ENCODE measurements around the gene RASL12.

The RASL12 gene

DNA sequence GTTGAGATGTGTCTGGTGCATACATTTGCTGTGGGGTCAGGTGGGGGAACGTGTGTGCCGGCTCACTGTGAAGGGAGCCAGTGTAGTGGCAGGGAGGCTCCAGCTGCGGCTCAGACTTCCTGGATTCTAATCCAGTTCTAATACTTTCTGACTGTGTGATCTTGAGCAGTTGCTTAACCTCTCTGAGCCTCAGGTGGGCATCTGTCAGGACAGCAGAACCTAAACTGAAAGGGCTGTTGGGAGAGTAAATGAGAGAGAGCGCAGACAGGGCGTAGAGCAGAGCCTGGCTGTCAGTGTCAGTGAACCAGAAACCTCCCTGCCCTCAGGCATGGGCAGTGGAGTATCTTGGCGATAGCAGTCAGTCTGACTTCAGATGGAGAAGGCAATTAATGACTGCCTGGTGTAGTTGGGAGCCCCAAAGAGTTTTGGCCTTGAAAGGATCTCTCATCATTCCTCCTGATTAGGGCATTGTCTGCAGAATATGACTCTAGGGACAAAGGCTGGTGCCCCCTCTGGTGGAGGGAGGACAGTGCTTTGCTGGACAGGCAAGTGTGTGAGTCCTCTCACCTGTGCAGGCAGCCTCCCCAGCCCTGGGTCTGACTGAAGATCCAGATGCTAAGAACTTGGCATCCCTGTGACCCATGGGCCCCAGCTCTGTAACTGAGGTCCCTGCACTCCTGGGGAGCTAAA lies 18.3 kb upstream of the RASL12 start:
- TF ChIP-seq, protein P1, sequence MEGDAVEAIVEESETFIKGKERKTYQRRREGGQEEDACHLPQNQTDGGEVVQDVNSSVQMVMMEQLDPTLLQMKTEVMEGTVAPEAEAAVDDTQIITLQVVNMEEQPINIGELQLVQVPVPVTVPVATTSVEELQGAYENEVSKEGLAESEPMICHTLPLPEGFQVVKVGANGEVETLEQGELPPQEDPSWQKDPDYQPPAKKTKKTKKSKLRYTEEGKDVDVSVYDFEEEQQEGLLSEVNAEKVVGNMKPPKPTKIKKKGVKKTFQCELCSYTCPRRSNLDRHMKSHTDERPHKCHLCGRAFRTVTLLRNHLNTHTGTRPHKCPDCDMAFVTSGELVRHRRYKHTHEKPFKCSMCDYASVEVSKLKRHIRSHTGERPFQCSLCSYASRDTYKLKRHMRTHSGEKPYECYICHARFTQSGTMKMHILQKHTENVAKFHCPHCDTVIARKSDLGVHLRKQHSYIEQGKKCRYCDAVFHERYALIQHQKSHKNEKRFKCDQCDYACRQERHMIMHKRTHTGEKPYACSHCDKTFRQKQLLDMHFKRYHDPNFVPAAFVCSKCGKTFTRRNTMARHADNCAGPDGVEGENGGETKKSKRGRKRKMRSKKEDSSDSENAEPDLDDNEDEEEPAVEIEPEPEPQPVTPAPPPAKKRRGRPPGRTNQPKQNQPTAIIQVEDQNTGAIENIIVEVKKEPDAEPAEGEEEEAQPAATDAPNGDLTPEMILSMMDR (IDR thresholded peaks at IDR 0.05; ENCODE audit: low read depth, low read length, missing control alignments) = peak; percentile 59
- no peak for DNase-seq (ENCODE audit: low read depth)
- H3K4me3 ChIP-seq (ENCODE audit: low read depth, low read length) = no peak overlapping the region

DNA sequence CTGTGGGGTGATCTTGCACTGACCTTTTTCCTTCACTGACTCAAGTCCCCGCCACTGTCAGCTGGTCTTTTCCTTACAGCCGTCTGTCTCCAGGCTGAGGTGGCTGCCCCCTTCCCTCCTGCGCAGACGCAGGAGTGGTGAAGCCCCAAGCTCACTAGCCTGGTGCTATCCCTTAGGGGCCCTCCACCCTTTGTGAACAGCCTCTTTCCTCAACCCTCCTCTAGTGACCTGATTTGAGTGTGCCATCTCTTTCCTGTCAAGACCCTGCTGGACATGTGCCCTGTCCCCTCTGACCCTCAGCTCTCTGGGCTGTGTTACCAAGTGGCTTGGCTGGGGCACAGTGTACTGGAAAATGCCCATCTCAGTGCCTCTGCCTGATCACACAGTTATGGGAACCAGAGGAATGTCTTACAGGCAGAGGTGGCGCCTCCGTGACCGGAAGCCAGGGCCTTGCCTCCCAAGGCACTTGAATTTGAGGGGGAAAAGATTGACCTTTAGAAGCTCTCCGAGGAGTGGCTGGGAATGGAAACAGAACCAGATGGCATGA lies 17.5 kb upstream of the RASL12 start:
- DNase-seq (ENCODE audit: low read depth) = no peak
- TF ChIP-seq, protein P1 (IDR thresholded peaks at IDR 0.05; ENCODE audit: low read depth, low read length, missing control alignments) = no peak
- no peak overlapping the region for H3K4me3 ChIP-seq (ENCODE audit: low read depth, low read length)

DNA sequence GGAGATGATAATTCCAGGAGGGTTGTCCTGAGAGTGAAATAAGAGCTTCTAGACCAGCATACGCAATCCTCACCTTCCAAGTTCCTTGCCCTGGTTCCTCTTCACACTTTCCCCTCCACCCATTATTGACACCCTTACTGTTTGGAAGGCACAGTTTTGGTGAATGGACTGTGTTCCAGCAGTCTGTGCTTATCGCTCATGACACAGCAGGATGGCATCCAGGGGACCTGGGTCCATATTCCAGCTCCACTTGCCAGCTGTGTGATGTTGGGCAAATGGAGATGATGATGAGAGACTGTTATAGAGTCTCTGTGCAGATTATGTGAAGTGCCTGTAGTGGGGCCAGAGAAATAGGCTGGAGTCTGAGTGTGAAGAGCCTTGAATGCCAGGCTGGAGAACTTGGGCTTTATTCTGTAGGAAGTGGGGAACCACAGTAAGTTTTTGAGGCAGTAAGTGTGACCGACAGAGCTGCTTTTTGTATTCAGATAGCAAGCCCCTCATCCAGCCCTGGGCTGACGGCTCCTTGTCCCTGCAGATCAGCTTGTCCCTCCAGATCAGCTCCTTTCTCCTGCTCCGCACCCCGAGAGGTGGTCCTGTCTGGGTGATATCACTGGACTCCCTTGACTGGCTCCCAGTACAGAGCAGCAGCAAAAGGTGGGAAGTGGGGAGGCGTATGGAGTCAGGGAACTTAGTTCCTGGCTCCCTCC lies 16.9 kb upstream of the RASL12 start:
- TF ChIP-seq, protein P1 (IDR thresholded peaks at IDR 0.05; ENCODE audit: low read depth, low read length, missing control alignments) = no peak
- DNase-seq (ENCODE audit: low read depth) = no peak

DNA sequence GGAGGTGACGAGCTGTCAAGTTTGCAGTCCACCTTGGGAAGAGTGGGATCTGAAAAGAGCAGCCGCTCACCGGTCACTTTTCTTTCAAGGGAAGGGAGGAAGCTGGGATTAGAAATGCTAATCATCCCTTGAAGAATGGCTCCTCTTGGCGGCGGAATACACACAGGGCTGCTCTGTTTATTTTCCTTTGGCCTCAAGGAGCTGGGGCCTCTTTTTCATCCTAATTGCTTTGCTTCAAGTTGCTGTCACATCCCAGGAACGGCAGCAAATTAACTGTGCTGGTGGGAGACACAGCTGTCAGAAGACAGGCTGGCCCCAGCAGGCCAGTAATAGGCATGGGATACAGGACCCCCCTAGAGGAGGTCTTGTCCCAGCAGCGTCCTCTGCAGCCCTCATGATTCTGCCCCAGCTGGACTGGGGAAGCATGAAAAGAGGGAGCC lies 15.5 kb upstream of the RASL12 start:
- no peak for DNase-seq (ENCODE audit: low read depth)
- TF ChIP-seq, protein P1 (IDR thresholded peaks at IDR 0.05; ENCODE audit: low read depth, low read length, missing control alignments) = no peak
- H3K4me3 ChIP-seq (ENCODE audit: low read depth, low read length) = no peak overlapping the region

More for the DNA sequence above, 16.9 kb upstream of the RASL12 start:
- H3K4me3 ChIP-seq (ENCODE audit: low read depth, low read length) = no peak overlapping the region

DNA sequence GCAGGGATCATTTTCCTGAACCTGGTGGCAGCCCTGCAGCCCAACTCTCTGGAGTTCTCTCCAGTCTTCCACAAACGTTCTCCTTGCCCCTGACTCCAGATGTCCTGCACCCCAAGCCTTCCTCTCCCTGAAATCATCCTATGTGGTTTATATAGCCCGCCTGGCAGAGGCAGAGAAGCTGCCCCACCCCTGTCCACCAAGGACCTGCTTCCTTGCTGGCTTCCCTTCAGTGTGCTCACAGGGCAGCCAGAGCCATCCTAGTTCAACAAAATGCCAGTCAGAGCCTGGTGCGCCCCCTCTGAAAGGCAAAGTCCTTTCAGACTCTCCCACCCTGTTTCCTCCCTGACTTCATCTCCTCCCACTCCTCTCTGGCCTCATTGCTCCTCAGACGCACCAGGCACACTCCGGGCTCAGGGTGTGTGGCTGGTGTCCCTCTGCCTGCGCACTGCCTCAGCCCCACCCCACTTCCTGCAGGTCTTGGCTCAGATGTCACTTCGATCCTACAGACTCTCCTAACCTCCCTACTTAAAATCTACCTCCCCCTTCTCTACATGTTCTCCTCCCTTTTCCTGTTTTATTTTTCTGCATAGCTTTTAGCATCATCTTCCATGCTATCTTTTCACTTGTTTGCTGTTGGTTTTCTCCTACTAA lies 14.6 kb upstream of the RASL12 start:
- no peak for DNase-seq (ENCODE audit: low read depth)
- TF ChIP-seq, protein P1 (IDR thresholded peaks at IDR 0.05; ENCODE audit: low read depth, low read length, missing control alignments) = no peak
- H3K4me3 ChIP-seq (ENCODE audit: low read depth, low read length) = no peak overlapping the region

DNA sequence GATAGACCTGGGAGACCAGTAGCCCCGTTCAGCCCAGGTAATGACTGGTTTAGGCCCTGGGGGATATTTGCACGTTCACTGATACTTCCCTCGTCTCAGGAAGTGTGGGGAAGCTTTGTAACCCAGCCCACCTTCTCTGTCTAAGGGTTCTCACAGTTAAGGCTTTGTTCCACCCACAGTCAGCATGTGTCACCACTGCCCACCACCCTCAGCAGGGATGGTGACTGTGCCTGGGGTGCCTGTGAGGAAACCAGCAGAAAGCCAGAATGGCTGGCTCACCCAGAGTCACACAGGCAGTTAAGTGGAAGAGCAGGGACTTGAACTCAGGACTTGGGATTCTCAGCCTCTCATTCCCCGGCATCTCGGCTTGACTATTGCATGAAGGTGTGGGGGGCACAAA lies 14.0 kb upstream of the RASL12 start:
- DNase-seq (ENCODE audit: low read depth) = no peak
- H3K4me3 ChIP-seq (ENCODE audit: low read depth, low read length) = no peak overlapping the region
- TF ChIP-seq, protein P1 (IDR thresholded peaks at IDR 0.05; ENCODE audit: low read depth, low read length, missing control alignments) = no peak

Data from GM12864 (cell line).